Fibroblast of lung (primary cell): ENCODE data around the gene PC. TPM values are rescaled to one million over a fixed set of nuclear protein-coding genes. Genes with fewer than 3 reads are reported as not detected.

ENCODE experiments used
- DNase-seq, 2 donors: peaks; one replicate each; pipeline versions ENCODE4 v3.0.0 to v3.0.0-alpha.2; 2010; ENCODE audit warnings: low read depth in 2 of 2
- H2AFZ ChIP-seq: 2 replicates; pipeline ENCODE4 v1.5.1; 2012; ENCODE audit warnings: low read length, control low read depth, inconsistent platforms
- H3K27ac ChIP-seq: 2 replicates; pipeline ENCODE4 v1.5.1; 2011; ENCODE audit warnings: low read length, control low read depth; ENCODE audit not compliant: insufficient read depth
- H3K27me3 ChIP-seq: 2 replicates; pipeline ENCODE4 v1.5.1; 2011; ENCODE audit warnings: mild to moderate bottlenecking, low read length; ENCODE audit not compliant: control insufficient read depth, insufficient read depth
- H3K36me3 ChIP-seq: 2 replicates; pipeline ENCODE4 v1.5.1; 2011; ENCODE audit warnings: low read length; ENCODE audit not compliant: control insufficient read depth, insufficient read depth
- H3K4me1 ChIP-seq: 2 replicates; pipeline ENCODE4 v1.5.1; 2011; ENCODE audit warnings: low read length; ENCODE audit not compliant: control insufficient read depth, insufficient read depth; ENCODE audit errors: extremely low read depth
- H3K4me2 ChIP-seq: 2 replicates; pipeline ENCODE4 v1.5.1; 2011; ENCODE audit warnings: low read length, control low read depth; ENCODE audit not compliant: insufficient read depth; ENCODE audit errors: extremely low read depth
- H3K4me3 ChIP-seq, 4 experiments: fragments of 200-600 bp in 1 of 4; sonication (generic) in 1 of 4; replicated peaks in 1 of 4; 2 replicates each; pipeline ENCODE4 v1.5.1; 2011 to 2016; ENCODE audit warnings: low read length in 4 of 4, low read depth in 3 of 4, mild to moderate bottlenecking in 3 of 4, control low read depth in 2 of 4, inconsistent platforms in 1 of 4, mixed read lengths in 1 of 4; ENCODE audit not compliant: insufficient read depth in 1 of 4; ENCODE audit errors: control extremely low read depth in 1 of 4
- H3K79me2 ChIP-seq: 2 replicates; pipeline ENCODE4 v1.5.1; 2012; ENCODE audit warnings: mild to moderate bottlenecking, low read length, inconsistent platforms; ENCODE audit not compliant: control insufficient read depth, insufficient read depth
- H3K9ac ChIP-seq: 2 replicates; pipeline ENCODE4 v1.5.1; 2011; ENCODE audit warnings: mild to moderate bottlenecking, low read length, control low read depth; ENCODE audit not compliant: insufficient read depth
- H3K9me3 ChIP-seq: 2 replicates; pipeline ENCODE4 v1.5.1; 2012; ENCODE audit warnings: low read depth, low read length; ENCODE audit not compliant: control insufficient read depth, insufficient read depth
- H4K20me1 ChIP-seq: 2 replicates; pipeline ENCODE4 v1.5.1; 2011; ENCODE audit warnings: low read length; ENCODE audit not compliant: control insufficient read depth, insufficient read depth; ENCODE audit errors: extremely low read depth
- EZH2 ChIP-seq: IDR thresholded peaks from 2 replicates; pipeline ENCODE4 v1.5.1; 2012; ENCODE audit warnings: low read length, control low read depth, mild to moderate bottlenecking; ENCODE audit errors: missing control alignments
- polyA plus RNA-seq, 2 donors: library from polyadenylated mRNA; depleted of rRNA in 1 of 2; stranded (reverse) in 1 of 2; unstranded in 1 of 2; fragments of >200 nt; gene quantifications; 2 replicates each; pipeline ENCODE4 v1.2.1, GENCODE V29; 2011 to 2012; ENCODE audit warnings: missing spikeins in 1 of 2
- total RNA-seq: library from RNA; depleted of rRNA; stranded (reverse); fragments of >200 nt; gene quantifications from 2 replicates; pipeline ENCODE4 v1.2.1, GENCODE V29; 2014
- TF ChIP-seq, protein P1 (sequence below), 2 donors: IDR thresholded peaks in 1 of 2; conservative IDR thresholded peaks in 1 of 2; 1 replicate in 1 of 2; 2 replicates in 1 of 2; pipeline ENCODE4 v1.5.1; 2011 to 2012; ENCODE audit warnings: low read length in 2 of 2, control low read depth in 1 of 2, inconsistent platforms in 1 of 2, low read depth in 1 of 2, mild to moderate bottlenecking in 1 of 2

Gene PC
- total and polyA plus RNA-seq, 2 donors (not counting 1 experiment from before 2014, with no cell fraction given), result 5.1 to 22.8 TPM

DNA sequence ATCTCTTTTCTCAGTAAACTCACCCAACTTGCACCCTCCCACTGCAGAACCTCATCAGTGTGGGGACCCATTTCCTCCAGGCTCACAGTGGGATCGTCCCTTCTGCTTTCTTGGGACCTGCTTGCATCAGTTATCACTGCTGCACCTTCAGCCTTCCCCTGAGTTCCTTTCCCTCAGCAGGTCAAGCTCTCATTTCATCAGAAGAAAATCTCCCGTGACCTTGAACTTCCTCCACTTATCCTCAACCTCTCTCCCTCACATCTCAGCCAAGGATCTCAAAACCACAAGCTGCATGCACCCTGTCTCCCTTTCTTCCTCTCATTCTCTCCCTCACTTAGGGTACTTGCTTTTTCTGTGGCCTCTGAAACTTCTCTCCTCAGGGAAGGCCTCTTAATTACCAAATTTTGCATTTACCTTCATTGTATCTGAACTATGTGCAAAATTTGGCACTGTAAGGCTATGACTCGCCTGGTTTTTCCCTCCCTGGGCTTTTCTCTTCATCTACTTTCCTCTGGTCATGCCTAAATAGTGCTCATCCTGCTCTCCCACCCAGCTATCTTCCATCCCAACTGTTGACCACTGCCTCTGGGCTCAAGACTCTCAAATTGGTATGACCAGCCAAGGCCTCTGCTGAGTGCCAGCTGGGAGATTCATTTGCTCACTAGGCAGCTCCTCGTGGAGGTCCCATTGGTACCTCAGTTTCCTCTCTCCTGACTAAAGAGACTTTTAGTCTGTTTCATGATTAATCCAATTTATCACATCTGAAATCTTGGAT, 117.7 kb downstream of the PC start:
- Histone ChIP-seq H3K79me2 (peaks cover 41% of the 10 kb centered on the region), H3K27me3 (no peaks in the 10 kb centered on the region), H3K27ac (no peak overlapping the region), H3K9ac (no peak overlapping the region), H2AFZ (no peak overlapping the region), H3K4me1 (peaks cover 8% of the 10 kb centered on the region), H4K20me1 (no peaks in the 10 kb centered on the region), H3K9me3 (no peaks in the 10 kb centered on the region), H3K36me3 (peaks cover 6% of the 10 kb centered on the region), H3K4me3 (no peak overlapping the region), H3K4me2 (peak overlapping the region; percentile 17)
- no peak for DNase-seq
- TF ChIP-seq, protein P1, sequence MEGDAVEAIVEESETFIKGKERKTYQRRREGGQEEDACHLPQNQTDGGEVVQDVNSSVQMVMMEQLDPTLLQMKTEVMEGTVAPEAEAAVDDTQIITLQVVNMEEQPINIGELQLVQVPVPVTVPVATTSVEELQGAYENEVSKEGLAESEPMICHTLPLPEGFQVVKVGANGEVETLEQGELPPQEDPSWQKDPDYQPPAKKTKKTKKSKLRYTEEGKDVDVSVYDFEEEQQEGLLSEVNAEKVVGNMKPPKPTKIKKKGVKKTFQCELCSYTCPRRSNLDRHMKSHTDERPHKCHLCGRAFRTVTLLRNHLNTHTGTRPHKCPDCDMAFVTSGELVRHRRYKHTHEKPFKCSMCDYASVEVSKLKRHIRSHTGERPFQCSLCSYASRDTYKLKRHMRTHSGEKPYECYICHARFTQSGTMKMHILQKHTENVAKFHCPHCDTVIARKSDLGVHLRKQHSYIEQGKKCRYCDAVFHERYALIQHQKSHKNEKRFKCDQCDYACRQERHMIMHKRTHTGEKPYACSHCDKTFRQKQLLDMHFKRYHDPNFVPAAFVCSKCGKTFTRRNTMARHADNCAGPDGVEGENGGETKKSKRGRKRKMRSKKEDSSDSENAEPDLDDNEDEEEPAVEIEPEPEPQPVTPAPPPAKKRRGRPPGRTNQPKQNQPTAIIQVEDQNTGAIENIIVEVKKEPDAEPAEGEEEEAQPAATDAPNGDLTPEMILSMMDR (conservative IDR thresholded peaks at IDR 0.05 in 1 of 2, IDR thresholded peaks at IDR 0.05 in 1 of 2; ENCODE audit: low read depth in 1 of 2, low read length in 2 of 2), result no peak
- TF ChIP-seq EZH2, result no peak

DNA sequence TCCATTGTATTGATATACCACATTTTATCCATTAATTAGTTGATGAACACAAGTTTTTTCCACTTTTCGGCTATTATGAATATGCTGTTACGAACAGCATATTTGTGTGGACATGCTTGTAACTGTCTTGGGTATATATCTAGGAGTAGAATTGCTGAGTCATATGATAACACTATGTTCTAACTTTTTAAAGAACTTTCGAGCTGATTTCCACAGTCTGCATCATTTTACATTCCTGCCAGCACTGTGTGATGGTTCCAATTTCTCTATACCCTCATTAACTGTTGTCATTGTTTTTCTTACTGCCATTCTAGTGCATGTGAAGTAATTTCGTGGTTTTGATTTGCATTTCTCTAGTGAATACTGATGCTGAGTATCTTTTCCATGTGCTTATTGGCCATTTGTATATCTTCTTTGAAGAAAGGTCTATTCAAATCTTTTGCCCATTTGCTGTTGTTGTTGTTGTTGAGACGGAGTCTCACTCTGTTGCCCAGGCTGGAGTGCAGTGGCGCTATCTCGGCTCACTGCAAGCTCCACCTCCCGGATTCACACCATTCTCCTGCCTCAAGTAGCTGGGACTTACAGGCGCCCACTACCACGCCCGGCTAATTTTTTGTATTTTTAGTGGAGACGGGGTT, 122.3 kb downstream of the PC start:
- Histone ChIP-seq H3K36me3 (peaks cover 2% of the 10 kb centered on the region), H3K4me2 (no peak overlapping the region), H3K79me2 (peaks cover 2% of the 10 kb centered on the region), H3K4me1 (no peaks in the 10 kb centered on the region), H3K9ac (no peak overlapping the region), H3K4me3 (no peak overlapping the region), H3K27ac (peak overlapping the region; percentile 31), H2AFZ (no peak overlapping the region), H3K9me3 (no peaks in the 10 kb centered on the region), H3K27me3 (no peaks in the 10 kb centered on the region), H4K20me1 (no peaks in the 10 kb centered on the region)
- TF ChIP-seq, protein P1 (conservative IDR thresholded peaks at IDR 0.05 in 1 of 2, IDR thresholded peaks at IDR 0.05 in 1 of 2; ENCODE audit: low read depth in 1 of 2, low read length in 2 of 2), result no peak
- no peak for TF ChIP-seq EZH2
- DNase-seq, result peak; percentile 47 to 85

- no peak for TF ChIP-seq EZH2
- TF ChIP-seq, protein P1 (conservative IDR thresholded peaks at IDR 0.05 in 1 of 2, IDR thresholded peaks at IDR 0.05 in 1 of 2; ENCODE audit: low read depth in 1 of 2, low read length in 2 of 2), result no peak
- Histone ChIP-seq H4K20me1 (no peaks in the 10 kb centered on the region), H3K27me3 (no peaks in the 10 kb centered on the region), H3K9ac (no peak overlapping the region), H3K4me1 (no peaks in the 10 kb centered on the region), H2AFZ (no peak overlapping the region), H3K9me3 (no peaks in the 10 kb centered on the region), H3K36me3 (peaks cover 2% of the 10 kb centered on the region), H3K4me3 (no peak overlapping the region), H3K27ac (no peak overlapping the region), H3K79me2 (no peaks in the 10 kb centered on the region), H3K4me2 (no peak overlapping the region)
- no peak for DNase-seq
Measured at GRCh38 chr11:66834943-66835342, 123.2 kb downstream of the PC start.
